GM21526 (cell line): ENCODE data around the gene GUSB.
"Not testable (repeated sequence)": the region's sequence is repeated elsewhere in the genome, so short reads cannot be mapped to it uniquely, and the experiment has no call there.

Source experiments
- ATAC-seq: cut with Tn5 transposase; IDR thresholded peaks from one replicate; pipeline ENCODE4 v1.9.1; 2021; ENCODE audit warnings: moderate library complexity; ENCODE audit not compliant: unreplicated experiment, low FRiP score

The GUSB gene

GRCh38 chr7:65981965-65982792, at the start of gene GUSB:
Gene GUSB, minus strand, starts transcription at chr7:65982213. Its CDS starts 30 bp downstream, at chr7:65982183.
- ATAC-seq, result peak; percentile 78

- not testable (repeated sequence) for ATAC-seq
Observed at GRCh38 chr7:66028342-66028741, 46.3 kb upstream of the GUSB start.

GRCh38 chr7:66016131-66016461, 34.1 kb upstream of the GUSB start:
- ATAC-seq, result no peak

GRCh38 chr7:66015440-66016130, 33.6 kb upstream of the GUSB start:
- no peak for ATAC-seq

- no peak for ATAC-seq
Observed at GRCh38 chr7:66013938-66014337, 31.9 kb upstream of the GUSB start.

- no peak for ATAC-seq
Observed at GRCh38 chr7:66007232-66007631, 25.2 kb upstream of the GUSB start.

- ATAC-seq, result not testable (repeated sequence)
Observed at GRCh38 chr7:66005115-66005671, 23.2 kb upstream of the GUSB start.

- not testable (repeated sequence) for ATAC-seq
Observed at GRCh38 chr7:66000823-66001417, 18.9 kb upstream of the GUSB start.

- ATAC-seq, result not testable (repeated sequence)
Observed at GRCh38 chr7:65994984-65995383, 13.0 kb upstream of the GUSB start.

- no peak for ATAC-seq
Observed at GRCh38 chr7:65992526-65992925, 10.5 kb upstream of the GUSB start.

GRCh38 chr7:65991829-65992228, 9.8 kb upstream of the GUSB start:
- not testable (repeated sequence) for ATAC-seq

- no peak for ATAC-seq
Observed at GRCh38 chr7:65989694-65990080, 7.7 kb upstream of the GUSB start.

- ATAC-seq, result not testable (repeated sequence)
Observed at GRCh38 chr7:65988503-65988902, 6.5 kb upstream of the GUSB start.

- ATAC-seq, result no peak
Observed at GRCh38 chr7:65988084-65988483, 6.1 kb upstream of the GUSB start.

GRCh38 chr7:65983965-65984658, 2.1 kb upstream of the GUSB start:
- no peak for ATAC-seq

- peak; percentile 68 for ATAC-seq
Observed at GRCh38 chr7:65980478-65981250, 1.3 kb downstream of the GUSB start.

- ATAC-seq, result no peak
Observed at GRCh38 chr7:65979583-65980477, 2.2 kb downstream of the GUSB start.

- no peak for ATAC-seq
Observed at GRCh38 chr7:65978891-65979582, 3.0 kb downstream of the GUSB start.
